B cell (primary cell): ENCODE measurements around the gene NOS3. TPM values are rescaled to one million over a fixed set of nuclear protein-coding genes. Genes with fewer than 3 reads are reported as not detected.
A peak's percentile ranks its signal among the peaks of the same experiment; 100 is the strongest.

Source experiments
- ATAC-seq: fragments of 200-7000 bp; cut with Tn5 transposase; one replicate; pipeline ENCODE4 v1.10.0; 2021; ENCODE audit warnings: low read depth, mild to moderate bottlenecking, moderate number of reproducible peaks, moderate library complexity
- CTCF ChIA-PET: fragments of 350-600 bp; sonication (Branson Sonifier 250); formaldehyde crosslinking; loops from one replicate; lab custom pipeline; 2021; ENCODE audit warnings: antibody characterized with exemption, inconsistent platforms; lab: Charles Lee
- POLR2A ChIA-PET: fragments of 350-600 bp; sonication (Branson Sonifier 250); formaldehyde crosslinking; loops from one replicate; lab custom pipeline; 2021; ENCODE audit warnings: antibody characterized with exemption; lab: Charles Lee
- DNase-seq: peaks from one replicate; pipeline ENCODE4 v3.0.0; 2013
- H2AFZ ChIP-seq: 2 replicates; pipeline ENCODE4 v1.6.1; 2012; ENCODE audit warnings: mild to moderate bottlenecking, low read depth, low read length; ENCODE audit not compliant: insufficient read depth, poor library complexity, severe bottlenecking
- H3K27ac ChIP-seq, 2 donors: 1 replicate in 1 of 2; 2 replicates in 1 of 2; pipeline ENCODE4 v1.5.1; 2012 to 2013; ENCODE audit warnings: low read length in 2 of 2, mild to moderate bottlenecking in 2 of 2, moderate library complexity in 1 of 2
- H3K27me3 ChIP-seq, 4 experiments: fragments of 200-600 bp in 1 of 4; sonication (generic) in 1 of 4; replicated peaks in 1 of 4; 1 replicate in 2 of 4; 2 replicates in 2 of 4; pipeline versions ENCODE4 v1.6.1 to v1.7.0; 2013 to 2016; ENCODE audit warnings: low read length in 3 of 4, mild to moderate bottlenecking in 2 of 4, mixed read lengths in 1 of 4, moderate library complexity in 1 of 4; ENCODE audit not compliant: insufficient read depth in 4 of 4, control insufficient read depth in 3 of 4; ENCODE audit errors: control extremely low read depth in 1 of 4
- H3K36me3 ChIP-seq, 2 experiments: replicated peaks in 1 of 2; 1 replicate in 1 of 2; 2 replicates in 1 of 2; pipeline versions ENCODE4 v1.6.1 to v1.7.1; 2013; ENCODE audit warnings: low read length in 1 of 2; ENCODE audit not compliant: insufficient read depth in 2 of 2, control insufficient read depth in 1 of 2; ENCODE audit errors: control extremely low read depth in 1 of 2, extremely low read depth in 1 of 2
- H3K4me1 ChIP-seq, 2 donors: fragments of 200-600 bp in 1 of 2; sonication (generic) in 1 of 2; 1 replicate in 1 of 2; 2 replicates in 1 of 2; pipeline versions ENCODE4 v1.5.1 to v1.6.1; 2013 to 2017; ENCODE audit warnings: low read length in 2 of 2; ENCODE audit not compliant: control insufficient read depth in 2 of 2, insufficient read depth in 2 of 2
- H3K4me2 ChIP-seq: replicated peaks from 2 replicates; pipeline ENCODE3; 2012; ENCODE audit warnings: mild to moderate bottlenecking, low read depth, low read length; ENCODE audit not compliant: poor library complexity, severe bottlenecking
- H3K4me3 ChIP-seq, 5 experiments: fragments of 200-600 bp in 1 of 5; sonication (generic) in 1 of 5; 1 replicate in 3 of 5; 2 replicates in 2 of 5; pipeline versions ENCODE4 v1.5.1 to v1.7.0; 2011 to 2016; ENCODE audit warnings: low read length in 4 of 5, mild to moderate bottlenecking in 4 of 5, low read depth in 2 of 5, control low read depth in 1 of 5, moderate library complexity in 1 of 5; ENCODE audit not compliant: insufficient read depth in 1 of 5; ENCODE audit errors: control extremely low read depth in 1 of 5, extremely low read depth in 1 of 5
- H3K79me2 ChIP-seq: fragments of 200-600 bp; sonication (generic); one replicate; pipeline ENCODE4 v1.6.0; 2016; ENCODE audit warnings: low read length; ENCODE audit not compliant: control insufficient read depth, insufficient read depth
- H3K9ac ChIP-seq: fragments of 200-600 bp; sonication (generic); 2 replicates; pipeline ENCODE4 v1.6.1; 2017; ENCODE audit warnings: mild to moderate bottlenecking, low read length, moderate library complexity
- H3K9me3 ChIP-seq, 3 donors: one replicate each; pipeline versions ENCODE4 v1.6.1 to v1.7.1; 2013; ENCODE audit warnings: low read length in 2 of 3; ENCODE audit not compliant: control insufficient read depth in 2 of 3, insufficient read depth in 1 of 3; ENCODE audit errors: control extremely low read depth in 1 of 3
- H4K20me1 ChIP-seq: 2 replicates; pipeline ENCODE4 v1.6.0; 2012; ENCODE audit warnings: mild to moderate bottlenecking, low read length; ENCODE audit not compliant: insufficient read depth, control insufficient read depth, poor library complexity, severe bottlenecking
- H3K27ac Mint-ChIP-seq: one replicate; pipeline ENCODE4 v1.8.0; 2021; ENCODE audit warnings: mixed read lengths
- H3K27me3 Mint-ChIP-seq: one replicate; pipeline ENCODE4 v1.8.0; 2021; ENCODE audit warnings: mixed read lengths
- H3K4me1 Mint-ChIP-seq: one replicate; pipeline ENCODE4 v1.8.0; 2021; ENCODE audit warnings: mixed read lengths
- H3K4me3 Mint-ChIP-seq: one replicate; pipeline ENCODE4 v1.8.0; 2021; ENCODE audit warnings: mixed read lengths
- H3K9me3 Mint-ChIP-seq: one replicate; pipeline ENCODE4 v1.8.0; 2022; ENCODE audit warnings: mixed read lengths; ENCODE audit not compliant: insufficient read depth
- EZH2 ChIP-seq: IDR thresholded peaks from 2 replicates; pipeline ENCODE4 v1.6.1; 2012; ENCODE audit warnings: borderline replicate concordance, low read depth, mild to moderate bottlenecking, moderate library complexity, low read length; ENCODE audit not compliant: insufficient read depth, poor library complexity, severe bottlenecking
- whole genome bisulfite sequencing: methylation state at CpG from one replicate; pipeline ENCODE4 v1.1.5; 2013; ENCODE audit warnings: missing lambda C conversion rate; ENCODE audit not compliant: insufficient coverage; 5-methylcytosine and 5-hydroxymethylcytosine counted together
- intact Hi-C: fragments of 100-400 bp; cut with micrococcal nuclease; formaldehyde crosslinking; loops from one replicate; pipeline ENCODE4 v1.10.0; 2022
- polyA plus RNA-seq: library from polyadenylated mRNA; depleted of rRNA; stranded (reverse); fragments of >200 nt; gene quantifications from 2 replicates; pipeline ENCODE4 v1.2.3, GENCODE V29; 2012
- total RNA-seq, 2 donors: library from RNA; stranded (reverse); fragments of 120-200 nt in 1 of 2; gene quantifications; 1 replicate in 1 of 2; 2 replicates in 1 of 2; pipeline versions ENCODE4 v1.2.3 to v1.2.4, GENCODE V29; 2013 to 2022
- TF ChIP-seq, protein P1 (sequence below): fragments of 200-600 bp; IDR thresholded peaks from one replicate; pipeline ENCODE4 v1.8.0; 2022; ENCODE audit warnings: antibody characterized with exemption, mild to moderate bottlenecking

NOS3 gene
- total and polyA plus RNA-seq, 2 donors (not counting 1 experiment from before 2014, with no cell fraction given) = 0.39 to 0.54 TPM

DNA sequence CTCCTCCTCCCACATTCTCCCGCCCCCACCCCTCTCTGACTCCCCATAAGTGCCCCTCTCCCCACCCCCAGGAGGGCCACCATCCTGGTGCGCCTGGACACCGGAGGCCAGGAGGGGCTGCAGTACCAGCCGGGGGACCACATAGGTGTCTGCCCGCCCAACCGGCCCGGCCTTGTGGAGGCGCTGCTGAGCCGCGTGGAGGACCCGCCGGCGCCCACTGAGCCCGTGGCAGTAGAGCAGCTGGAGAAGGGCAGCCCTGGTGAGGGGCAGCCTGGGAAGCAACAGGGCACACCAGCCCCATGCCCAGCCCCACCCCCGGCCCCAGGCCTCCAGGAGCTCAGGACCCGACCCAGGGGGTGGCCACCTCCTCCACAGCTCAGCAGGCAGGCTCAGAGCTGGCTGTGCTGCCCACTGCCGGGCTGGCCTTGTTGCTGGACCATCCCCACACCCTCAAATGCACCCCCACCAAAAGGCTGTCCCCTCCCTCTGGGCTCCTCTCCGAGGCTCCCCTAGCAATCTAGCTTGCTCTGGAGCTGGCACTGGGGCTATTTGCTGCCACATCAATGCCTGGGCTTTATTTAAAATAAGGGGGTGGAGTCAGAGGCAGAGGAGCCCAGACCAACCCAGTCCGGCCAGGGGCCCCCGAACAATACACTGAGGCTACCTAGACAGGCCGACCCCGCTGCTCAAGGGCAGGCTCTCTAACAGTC is 18.7 kb downstream of the NOS3 start:
- Histone ChIP-seq H2AFZ (peak overlapping the region; percentile 62), H3K9me3 (peaks cover 0 to 24% (median 0%) of the 10 kb centered on the region in 3 donors), H4K20me1 (no peaks in the 10 kb centered on the region), H3K79me2 (no peaks in the 10 kb centered on the region), H3K9ac (no peak overlapping the region), H3K4me3 (no peak overlapping the region), H3K27me3 (peaks cover 0 to 12% (median 0%) of the 10 kb centered on the region in 4 experiments), H3K36me3 (no peaks in the 10 kb centered on the region), H3K4me2 (no peak overlapping the region), H3K27ac (no peak overlapping the region), H3K4me1 (peaks cover 18 to 40% of the 10 kb centered on the region in 2 donors)
- Mint-ChIP-seq H3K4me1 (peaks cover 27% of the 10 kb centered on the region), H3K4me3 (no peak overlapping the region), H3K27ac (no peak overlapping the region), H3K9me3 (no peaks in the 10 kb centered on the region), H3K27me3 (peaks cover 7% of the 10 kb centered on the region)
- intact Hi-C loops = loop anchor here (5.0 kb wide), 2 partner anchors 48 to 78 kb away; partner anchors contain the start of genes AGAP3, CDK5 and SLC4A2
- 90% methylated on average over 19 of the region's 22 CpGs for WGBS
- DNase-seq (no peak), ATAC-seq (no peak)
- TF ChIP-seq, protein P1, sequence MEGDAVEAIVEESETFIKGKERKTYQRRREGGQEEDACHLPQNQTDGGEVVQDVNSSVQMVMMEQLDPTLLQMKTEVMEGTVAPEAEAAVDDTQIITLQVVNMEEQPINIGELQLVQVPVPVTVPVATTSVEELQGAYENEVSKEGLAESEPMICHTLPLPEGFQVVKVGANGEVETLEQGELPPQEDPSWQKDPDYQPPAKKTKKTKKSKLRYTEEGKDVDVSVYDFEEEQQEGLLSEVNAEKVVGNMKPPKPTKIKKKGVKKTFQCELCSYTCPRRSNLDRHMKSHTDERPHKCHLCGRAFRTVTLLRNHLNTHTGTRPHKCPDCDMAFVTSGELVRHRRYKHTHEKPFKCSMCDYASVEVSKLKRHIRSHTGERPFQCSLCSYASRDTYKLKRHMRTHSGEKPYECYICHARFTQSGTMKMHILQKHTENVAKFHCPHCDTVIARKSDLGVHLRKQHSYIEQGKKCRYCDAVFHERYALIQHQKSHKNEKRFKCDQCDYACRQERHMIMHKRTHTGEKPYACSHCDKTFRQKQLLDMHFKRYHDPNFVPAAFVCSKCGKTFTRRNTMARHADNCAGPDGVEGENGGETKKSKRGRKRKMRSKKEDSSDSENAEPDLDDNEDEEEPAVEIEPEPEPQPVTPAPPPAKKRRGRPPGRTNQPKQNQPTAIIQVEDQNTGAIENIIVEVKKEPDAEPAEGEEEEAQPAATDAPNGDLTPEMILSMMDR = no peak
- TF ChIP-seq EZH2 = no peak
- CTCF ChIA-PET = interaction anchor here (0.7 to 2.6 kb wide), 9 partner anchors 9 to 111 kb away, joined by 3 to 17 read pairs (median 3); no protein-coding TSS in a partner anchor
- POLR2A ChIA-PET = no interaction called here

DNA sequence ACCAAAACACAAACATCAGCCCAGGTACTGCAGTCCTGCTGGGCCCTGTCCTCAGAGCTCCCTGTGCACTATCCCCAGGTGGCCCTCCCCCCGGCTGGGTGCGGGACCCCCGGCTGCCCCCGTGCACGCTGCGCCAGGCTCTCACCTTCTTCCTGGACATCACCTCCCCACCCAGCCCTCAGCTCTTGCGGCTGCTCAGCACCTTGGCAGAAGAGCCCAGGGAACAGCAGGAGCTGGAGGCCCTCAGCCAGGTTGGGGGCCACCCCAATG is 19.2 kb downstream of the NOS3 start:
- H3K27me3 Mint-ChIP-seq = peaks cover 6% of the 10 kb centered on the region
- peaks cover 0 to 24% (median 0%) of the 10 kb centered on the region in 3 donors for H3K9me3 ChIP-seq
- H3K79me2 ChIP-seq = no peaks in the 10 kb centered on the region
- WGBS = 66% methylated on average over 7 of the region's 7 CpGs
- no peak for DNase-seq
- H3K9ac ChIP-seq = no peak overlapping the region
- H3K4me2 ChIP-seq = no peak overlapping the region
- POLR2A ChIA-PET = no interaction called here
- CTCF ChIA-PET = interaction anchor here (1.1 to 2.6 kb wide), 3 partner anchors 9 to 112 kb away, joined by 3 to 17 read pairs (median 3); no protein-coding TSS in a partner anchor
- intact Hi-C loops = loop anchor here (5.0 kb wide), 2 partner anchors 47 to 77 kb away; partner anchors contain the start of genes AGAP3, CDK5 and SLC4A2
- H3K27me3 ChIP-seq = peaks cover 0 to 12% (median 0%) of the 10 kb centered on the region in 4 experiments
- H3K27ac Mint-ChIP-seq = no peak overlapping the region
- no peak overlapping the region for H3K4me3 Mint-ChIP-seq
- peaks cover 18 to 45% of the 10 kb centered on the region in 2 donors for H3K4me1 ChIP-seq
- H4K20me1 ChIP-seq = no peaks in the 10 kb centered on the region
- H2AFZ ChIP-seq = no peak overlapping the region
- no peak for TF ChIP-seq EZH2
- TF ChIP-seq, protein P1 = no peak
- no peaks in the 10 kb centered on the region for H3K9me3 Mint-ChIP-seq
- peaks cover 32% of the 10 kb centered on the region for H3K4me1 Mint-ChIP-seq
- H3K4me3 ChIP-seq = no peak overlapping the region
- ATAC-seq = no peak
- H3K36me3 ChIP-seq = no peaks in the 10 kb centered on the region
- no peak overlapping the region for H3K27ac ChIP-seq
